GM12872 (cell line): ENCODE measurements around the gene CDK14.

ENCODE experiments used
- TF ChIP-seq, protein P1 (sequence below): IDR thresholded peaks from 3 replicates; pipeline ENCODE4 v1.5.1; 2011; ENCODE audit warnings: low read depth, mild to moderate bottlenecking, low read length, moderate library complexity; ENCODE audit not compliant: insufficient read depth

Gene CDK14

GRCh38 chr7:90892213-90892612 is 296.1 kb downstream of the CDK14 start:
- TF ChIP-seq, protein P1, sequence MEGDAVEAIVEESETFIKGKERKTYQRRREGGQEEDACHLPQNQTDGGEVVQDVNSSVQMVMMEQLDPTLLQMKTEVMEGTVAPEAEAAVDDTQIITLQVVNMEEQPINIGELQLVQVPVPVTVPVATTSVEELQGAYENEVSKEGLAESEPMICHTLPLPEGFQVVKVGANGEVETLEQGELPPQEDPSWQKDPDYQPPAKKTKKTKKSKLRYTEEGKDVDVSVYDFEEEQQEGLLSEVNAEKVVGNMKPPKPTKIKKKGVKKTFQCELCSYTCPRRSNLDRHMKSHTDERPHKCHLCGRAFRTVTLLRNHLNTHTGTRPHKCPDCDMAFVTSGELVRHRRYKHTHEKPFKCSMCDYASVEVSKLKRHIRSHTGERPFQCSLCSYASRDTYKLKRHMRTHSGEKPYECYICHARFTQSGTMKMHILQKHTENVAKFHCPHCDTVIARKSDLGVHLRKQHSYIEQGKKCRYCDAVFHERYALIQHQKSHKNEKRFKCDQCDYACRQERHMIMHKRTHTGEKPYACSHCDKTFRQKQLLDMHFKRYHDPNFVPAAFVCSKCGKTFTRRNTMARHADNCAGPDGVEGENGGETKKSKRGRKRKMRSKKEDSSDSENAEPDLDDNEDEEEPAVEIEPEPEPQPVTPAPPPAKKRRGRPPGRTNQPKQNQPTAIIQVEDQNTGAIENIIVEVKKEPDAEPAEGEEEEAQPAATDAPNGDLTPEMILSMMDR = no peak

GRCh38 chr7:90894122-90894521 is 298.0 kb downstream of the CDK14 start:
- TF ChIP-seq, protein P1 = no peak

DNA sequence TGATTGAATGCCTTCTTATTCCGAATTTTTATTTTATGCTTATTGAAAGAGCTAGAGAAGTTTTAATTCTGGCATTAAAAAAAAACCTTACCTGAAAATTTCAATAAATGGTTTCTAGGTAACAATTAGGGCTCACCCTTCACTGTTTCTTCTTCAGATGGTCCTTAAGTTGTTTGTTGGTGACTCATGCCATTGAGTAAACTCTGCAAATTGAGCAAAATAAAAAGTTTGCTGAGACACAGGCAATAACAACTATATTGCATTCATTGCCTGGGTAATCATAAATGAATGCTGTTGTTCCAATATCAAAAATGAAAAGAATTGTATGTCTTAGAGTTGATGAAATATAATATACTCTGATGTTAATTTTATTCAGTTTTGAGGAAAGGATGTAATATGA is 300.3 kb downstream of the CDK14 start:
- TF ChIP-seq, protein P1 = no peak

DNA sequence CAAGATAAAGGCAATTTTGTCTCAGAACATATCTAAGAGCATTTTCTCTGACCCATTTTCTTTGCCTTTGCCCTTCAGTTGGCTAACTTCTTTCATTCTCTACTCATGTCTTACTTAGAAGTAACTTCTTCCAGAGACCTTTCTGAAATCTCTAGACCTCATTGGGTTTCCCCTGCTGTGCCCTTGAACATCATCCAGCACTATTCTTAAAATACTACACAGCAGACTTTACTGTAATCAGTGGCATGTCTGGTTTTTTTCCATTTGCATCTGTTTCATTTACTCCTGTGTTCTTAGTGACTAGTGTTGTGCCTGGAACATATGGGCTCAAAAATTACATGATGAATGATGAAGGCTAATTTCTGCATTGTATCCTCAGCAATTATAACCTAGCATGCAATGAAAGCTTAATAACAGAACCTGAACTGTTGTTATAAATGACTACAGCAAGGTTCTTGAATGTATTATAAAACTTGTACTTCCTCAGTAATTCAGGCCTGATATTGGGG is 301.9 kb downstream of the CDK14 start:
- TF ChIP-seq, protein P1 = no peak

DNA sequence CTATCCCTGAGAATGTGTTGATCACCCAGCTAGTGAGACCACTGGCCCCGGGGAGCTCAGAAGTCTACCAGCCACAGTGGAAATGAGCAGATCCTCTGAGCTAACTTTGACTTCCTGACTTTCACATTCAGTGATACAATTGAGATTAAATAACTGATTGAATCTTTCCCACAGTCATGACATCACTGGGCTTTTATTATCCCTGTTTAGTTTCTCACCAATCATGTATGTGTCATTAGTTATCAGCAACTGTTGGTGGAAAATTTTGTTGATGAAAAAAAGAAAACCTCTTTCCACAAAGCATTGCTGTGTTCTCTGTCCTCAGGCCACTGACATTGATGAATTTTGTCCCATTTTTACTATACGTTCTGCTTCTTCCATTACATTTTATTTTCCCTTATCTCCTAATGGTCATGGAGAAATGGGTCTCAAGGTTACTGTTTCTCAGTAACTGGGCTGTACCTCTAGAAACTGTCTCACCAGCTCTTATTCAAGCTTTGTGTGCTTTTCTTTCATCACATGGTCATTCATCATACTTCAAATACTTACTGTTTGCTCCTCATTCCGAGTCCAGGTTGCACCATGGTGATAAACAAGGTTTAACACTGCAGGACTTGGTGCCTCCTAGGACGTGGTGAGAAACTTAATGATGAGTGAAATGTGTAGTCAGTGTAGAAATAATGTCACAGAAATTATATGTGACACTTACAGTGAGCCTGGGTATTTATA is 304.7 kb downstream of the CDK14 start:
- TF ChIP-seq, protein P1 = no peak

DNA sequence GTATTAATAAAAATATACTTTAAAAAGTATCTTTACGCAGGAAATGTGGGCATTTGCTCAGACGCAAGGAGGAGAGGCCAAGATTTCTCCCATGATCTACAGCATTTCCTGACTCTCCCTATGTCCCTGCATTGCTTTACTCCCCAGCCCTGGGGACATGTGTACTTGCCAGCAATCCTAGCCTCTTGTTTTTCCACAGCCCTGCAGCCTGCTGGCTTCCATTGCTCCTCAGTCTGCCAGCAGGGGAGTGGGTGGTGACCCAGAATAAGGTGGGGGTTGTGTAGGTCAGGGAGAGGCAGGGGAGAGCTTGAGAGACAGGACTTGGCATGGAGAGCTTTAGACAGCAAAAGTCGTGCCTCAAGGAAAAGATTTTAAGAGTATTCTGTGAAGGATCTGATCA is 307.7 kb downstream of the CDK14 start:
- TF ChIP-seq, protein P1 = no peak

GRCh38 chr7:90910136-90910535 is 314.0 kb downstream of the CDK14 start:
- TF ChIP-seq, protein P1 = no peak
